Activated CD4-positive, alpha-beta T cell treated with anti-CD3 and anti-CD28 coated beads, Interleukin-2, Interleukin-6, amounts not matched to agents 100 ng/mL and 50 ng/mL, durations not matched to agents 16 hours and 8 hours (primary cell): ENCODE results near the gene FAM200A.
"Not testable (repeated sequence)": the region's sequence is repeated elsewhere in the genome, so short reads cannot be mapped to it uniquely, and the experiment has no call there.

Source experiments
- DNase-seq: peaks from one replicate; pipeline ENCODE4 v3.0.0-alpha.2; 2020

FAM200A gene

DNA sequence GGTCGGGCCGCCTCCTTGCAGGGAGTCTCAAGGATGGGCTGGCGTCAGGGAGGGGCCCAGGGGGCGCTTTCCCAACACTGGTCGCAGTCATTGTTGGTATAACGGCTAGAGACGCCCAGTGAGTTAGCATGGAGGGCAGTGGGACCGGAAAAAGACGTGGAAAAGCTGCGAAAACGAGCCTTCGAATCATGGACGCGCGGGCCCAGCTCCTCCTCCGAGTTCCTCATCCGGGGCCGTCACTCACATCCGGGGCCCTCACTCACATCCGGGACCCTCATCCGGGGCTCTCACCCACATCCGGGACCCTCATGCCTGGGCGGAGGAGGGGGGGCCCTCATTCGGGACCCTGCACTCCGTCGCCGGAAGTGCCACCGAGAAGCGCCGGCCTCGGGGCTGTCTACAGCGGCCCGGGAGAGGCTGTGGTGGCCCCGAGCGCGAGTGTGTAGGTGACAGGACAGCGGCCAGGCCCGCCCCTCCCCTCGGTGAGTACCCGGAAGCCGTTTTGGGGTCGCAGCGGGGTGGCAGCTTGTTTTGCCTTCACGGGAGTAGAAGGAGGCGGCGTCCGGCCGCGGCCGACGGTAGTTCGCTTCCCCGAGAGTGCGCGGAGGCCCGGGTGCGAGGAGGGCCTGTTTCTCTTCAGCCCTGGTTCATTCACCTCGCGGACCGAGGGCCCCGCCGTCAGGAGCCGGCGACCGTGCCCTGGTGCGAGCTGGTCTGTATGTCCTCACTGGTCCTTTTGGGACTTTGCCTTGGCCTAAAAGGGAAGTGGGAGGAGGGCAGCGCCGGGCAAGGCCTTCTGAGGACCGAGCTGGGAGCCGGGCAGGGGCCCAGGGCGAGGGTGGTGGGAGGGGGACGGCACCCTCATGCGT is 6.6 kb upstream of the FAM200A start, which contains the start of gene ZNF655:
TSS of gene ZNF655 (plus strand) at position 337 of the 869 bp plus-strand sequence. CDS start 1,918 bp downstream, outside the sequence.
- peak; percentile 90 for DNase-seq

- DNase-seq: no peak
Observed at GRCh38 chr7:99557940-99558305, 6.0 kb upstream of the FAM200A start.

DNA sequence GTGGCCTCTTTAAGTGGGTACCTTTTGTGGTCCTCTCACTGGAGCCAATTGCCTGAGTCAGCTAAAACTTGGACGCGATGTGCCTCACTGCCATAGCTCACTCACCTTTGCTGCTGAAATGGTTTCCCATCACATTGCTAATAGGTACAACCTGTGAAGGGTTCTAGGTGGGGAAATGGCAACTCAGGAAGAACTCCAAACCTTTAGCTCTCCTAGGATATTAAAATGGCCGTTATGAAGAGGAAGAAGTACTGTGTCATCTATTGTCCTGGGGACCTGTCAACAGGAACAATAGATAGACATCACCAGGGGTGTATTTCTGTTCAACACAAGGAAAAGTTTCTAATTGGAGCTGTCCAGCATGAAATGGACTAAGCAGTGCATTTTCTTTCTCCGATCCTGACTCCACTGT is 5.3 kb upstream of the FAM200A start:
- no peak for DNase-seq

GRCh38 chr7:99554939-99555338 is 3.0 kb upstream of the FAM200A start:
- DNase-seq: no peak

DNA sequence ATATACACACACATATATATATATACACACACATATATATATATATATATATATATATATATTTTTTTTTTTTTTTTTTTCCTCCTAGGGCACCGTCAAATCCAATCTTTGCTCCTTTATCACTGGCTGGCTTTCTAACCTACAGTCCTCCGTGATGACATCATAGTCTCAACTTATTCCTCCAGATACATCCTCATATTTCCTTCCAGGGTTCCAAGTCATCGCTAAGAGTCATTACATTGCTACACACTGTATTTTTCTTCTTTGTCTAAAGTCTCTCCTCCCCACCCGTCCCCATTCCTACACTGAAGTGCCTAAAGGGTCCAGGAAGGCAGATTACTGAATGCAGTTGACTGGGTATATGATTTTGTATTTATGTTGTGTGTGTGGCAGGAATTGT is 1.1 kb upstream of the FAM200A start:
- DNase-seq: no peak

DNA sequence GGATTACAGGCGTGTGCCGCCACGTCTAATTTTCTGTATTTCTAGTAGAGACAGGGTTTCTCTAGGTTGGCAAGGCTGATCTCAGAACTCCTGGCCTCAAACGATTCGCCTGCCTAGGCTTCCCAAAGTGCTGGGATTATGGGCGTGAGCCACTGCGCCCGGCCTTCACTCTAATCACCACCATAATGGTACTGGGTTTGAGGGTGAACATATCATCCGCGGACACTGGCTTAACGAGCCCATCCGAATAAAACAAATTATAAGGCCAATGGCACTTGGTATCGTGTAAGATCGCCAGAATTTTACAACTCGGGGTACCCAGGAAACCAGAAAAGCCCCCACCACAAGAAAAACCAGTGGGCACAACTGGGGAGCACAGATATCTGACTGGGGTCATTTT is 580 bp downstream of the FAM200A start:
- DNase-seq: no peak

GRCh38 chr7:99549545-99549944 is 2.4 kb downstream of the FAM200A start:
- DNase-seq: not testable (repeated sequence)

GRCh38 chr7:99545308-99545707 is 6.6 kb downstream of the FAM200A start:
- not testable (repeated sequence) for DNase-seq

GRCh38 chr7:99543916-99544315 is 8.0 kb downstream of the FAM200A start:
- DNase-seq: no peak

DNA sequence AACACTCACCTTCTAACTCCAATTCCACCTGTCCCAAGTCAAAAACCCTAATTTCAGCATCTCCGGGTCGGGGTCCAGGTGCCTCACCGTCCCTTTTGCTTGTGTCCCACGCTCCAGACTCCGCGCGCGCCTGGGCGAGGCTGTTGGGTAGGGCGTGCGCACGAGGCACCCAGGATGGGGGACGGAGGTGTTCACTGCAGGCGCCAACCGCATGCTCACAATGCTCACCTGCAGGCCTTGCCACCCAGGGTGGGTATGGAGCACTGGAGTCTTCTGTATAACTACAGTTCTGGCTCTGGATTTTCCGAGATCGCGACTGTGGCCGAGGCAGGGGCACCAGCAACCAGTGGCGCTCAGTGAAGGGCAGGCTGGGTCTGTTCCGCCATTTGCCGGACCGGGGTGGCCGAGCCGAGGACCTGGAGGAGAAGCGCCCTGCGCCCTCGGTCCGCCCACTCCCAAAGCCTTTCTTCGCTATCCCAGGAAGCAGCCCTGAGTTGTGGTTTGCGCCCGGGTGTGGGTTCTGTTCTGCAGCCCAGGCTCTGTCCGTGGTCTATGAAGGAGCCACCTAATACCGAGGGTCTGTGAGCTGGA is 8.7 kb downstream of the FAM200A start:
- no peak for DNase-seq

- no peak for DNase-seq
Observed at GRCh38 chr7:99541212-99541611, 10.7 kb downstream of the FAM200A start.

DNA sequence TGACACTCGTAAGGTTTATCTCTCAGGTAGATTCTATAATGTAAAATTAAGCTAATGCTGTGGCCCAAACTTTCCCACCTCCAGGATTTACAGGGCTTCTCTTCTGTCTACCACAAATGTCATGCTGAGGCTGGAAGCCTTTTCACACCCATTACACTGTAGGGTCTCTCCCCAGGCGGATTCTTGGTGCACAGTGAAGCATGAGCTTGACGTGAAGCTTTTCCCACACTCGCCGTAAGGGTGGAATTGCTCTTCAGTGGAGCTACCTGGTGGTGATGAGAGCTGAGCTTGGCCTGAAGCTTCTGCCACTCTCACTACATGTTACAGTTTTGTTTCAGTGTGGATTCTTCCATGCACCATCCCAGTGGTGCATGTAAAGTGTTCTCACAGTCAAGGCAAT is 11.4 kb downstream of the FAM200A start:
- no peak for DNase-seq

DNA sequence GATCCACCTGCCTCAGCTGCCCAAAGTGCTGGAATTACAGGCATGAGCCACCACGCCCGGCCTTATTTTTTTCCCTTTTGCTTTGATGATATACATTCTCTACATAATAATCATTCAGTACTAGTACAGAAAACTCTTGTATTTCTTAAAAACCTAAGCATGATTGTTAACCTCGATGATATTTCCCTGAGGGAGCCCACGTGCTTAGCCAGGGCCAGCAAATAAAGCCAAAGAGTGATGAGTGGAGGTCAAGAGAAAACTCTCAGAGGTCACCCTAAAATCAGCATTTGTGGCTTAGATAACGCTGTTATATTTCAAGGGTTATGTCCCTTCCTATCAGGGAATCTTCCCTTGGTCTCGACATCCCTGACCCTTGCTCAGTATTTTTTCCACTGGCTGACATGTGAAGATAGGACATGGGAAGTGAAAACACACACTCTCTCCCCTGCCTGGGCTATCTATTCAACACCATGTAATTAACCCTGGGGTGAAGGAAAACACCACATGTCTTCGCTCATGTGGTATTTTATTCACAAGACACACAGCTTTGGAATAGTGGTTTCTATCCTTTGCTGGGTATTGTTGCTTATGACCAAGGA is 12.6 kb downstream of the FAM200A start:
- DNase-seq: no peak

- DNase-seq: no peak
Observed at GRCh38 chr7:99535667-99536066, 16.2 kb downstream of the FAM200A start.

DNA sequence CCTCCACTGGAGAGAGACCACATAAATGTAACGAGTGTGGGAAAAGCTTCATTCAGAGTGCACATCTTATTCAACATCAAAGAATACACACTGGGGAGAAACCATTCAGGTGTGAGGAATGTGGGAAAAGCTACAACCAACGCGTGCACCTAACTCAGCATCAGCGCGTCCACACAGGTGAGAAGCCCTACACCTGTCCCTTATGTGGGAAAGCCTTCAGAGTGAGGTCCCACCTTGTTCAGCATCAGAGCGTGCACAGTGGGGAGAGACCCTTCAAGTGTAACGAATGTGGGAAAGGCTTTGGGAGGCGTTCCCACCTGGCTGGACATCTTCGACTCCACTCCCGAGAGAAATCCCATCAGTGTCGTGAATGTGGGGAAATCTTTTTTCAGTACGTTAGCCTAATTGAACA is 20.6 kb downstream of the FAM200A start:
- DNase-seq: no peak

GRCh38 chr7:99525713-99526440 is 26.0 kb downstream of the FAM200A start:
- no peak for DNase-seq

GRCh38 chr7:99521399-99521798 is 30.5 kb downstream of the FAM200A start:
- no peak for DNase-seq

DNA sequence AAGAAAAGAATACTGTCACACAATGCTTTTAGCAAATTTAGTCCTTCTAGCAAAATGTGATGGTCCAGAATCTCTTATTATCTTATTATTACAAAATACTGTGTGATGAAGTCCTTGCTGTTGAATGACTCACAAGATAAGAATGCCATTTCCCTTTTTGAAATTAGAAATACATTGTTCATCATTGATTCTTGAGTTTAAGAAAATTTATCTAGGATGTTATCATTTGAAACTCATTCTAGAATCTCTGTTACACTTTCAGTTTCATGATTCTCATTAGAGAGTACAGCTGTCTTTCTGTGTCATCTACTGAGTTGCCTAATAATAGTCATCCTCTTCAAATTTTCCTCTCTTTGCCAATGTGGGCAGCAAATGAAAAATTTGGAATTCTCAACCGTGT is 37.9 kb downstream of the FAM200A start:
- DNase-seq: no peak

DNA sequence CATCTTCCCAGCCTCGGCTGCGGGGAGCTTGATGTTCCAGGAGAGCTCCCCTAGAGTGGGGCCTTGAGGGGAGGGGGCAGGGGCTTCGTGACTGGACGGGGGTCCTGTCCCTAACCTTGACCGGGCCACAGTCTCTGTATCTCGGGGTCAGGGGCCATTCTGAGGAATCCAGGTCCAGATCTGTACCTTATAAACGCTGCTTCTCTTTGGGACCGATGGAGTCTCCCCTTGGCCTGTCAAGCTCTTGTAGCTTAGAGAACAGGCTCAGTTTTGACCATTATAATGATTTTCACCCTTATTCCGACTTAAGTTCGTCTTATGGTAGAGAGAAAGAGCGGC is 46.6 kb downstream of the FAM200A start:
- no peak for DNase-seq

- peak; percentile 98 for DNase-seq
Observed at GRCh38 chr7:99504603-99505323, 47.2 kb downstream of the FAM200A start, which contains the start of gene ZKSCAN5. Gene ZKSCAN5, plus strand, starts transcription at chr7:99504662. Its CDS starts 1,383 bp downstream, at chr7:99506045.

GRCh38 chr7:99504281-99504602 is 47.7 kb downstream of the FAM200A start:
- DNase-seq: no peak

GRCh38 chr7:99501236-99501635 is 50.7 kb downstream of the FAM200A start:
- DNase-seq: peak; percentile 15

- no peak for DNase-seq
Observed at GRCh38 chr7:99500637-99501009, 51.3 kb downstream of the FAM200A start.
